Bladder microvascular endothelial cell (primary cell): ENCODE data around the gene MCL1. TPM values are rescaled to one million over a fixed set of nuclear protein-coding genes. Genes with fewer than 3 reads are reported as not detected.

Source experiments
- total RNA-seq: library from RNA; depleted of rRNA; stranded (reverse); fragments of >200 nt; gene quantifications from 2 replicates; pipeline ENCODE4 v1.2.3, GENCODE V29; 2014

MCL1 gene
- total RNA-seq: 122 and 253 TPM in 2 replicates

GRCh38 chr1:150579110-150579944 lies at the start of gene MCL1:
Gene MCL1, minus strand, starts transcription at chr1:150579610. Its CDS starts 80 bp downstream, at chr1:150579530.

GRCh38 chr1:150548632-150549495 lies 30.5 kb downstream of the MCL1 start, which contains the start of gene ADAMTSL4:
Gene ADAMTSL4, plus strand, starts transcription at chr1:150549408. Its CDS starts 2,881 bp downstream, at chr1:150552289.

Other genes with a start within 250 kb of the MCL1 start
- gene RPRD2, start 215.5 kb downstream of the MCL1 start, total RNA-seq: 3.7 and 8.7 TPM in 2 replicates
- gene TARS2, start 92.2 kb downstream of the MCL1 start, total RNA-seq: 7.4 and 11.5 TPM in 2 replicates
- gene ECM1, start 71.5 kb downstream of the MCL1 start, total RNA-seq: 0.16 and 0.38 TPM in 2 replicates
- not detected in 2 replicates for gene FALEC, start 63.9 kb downstream of the MCL1 start, total RNA-seq
- under 0.01 and 0.44 TPM in 2 replicates for gene ADAMTSL4, start 30.2 kb downstream of the MCL1 start, total RNA-seq
- gene ENSA, start 50.0 kb upstream of the MCL1 start, total RNA-seq: 69.2 and 77.7 TPM in 2 replicates
- gene GOLPH3L, start 117.5 kb upstream of the MCL1 start, total RNA-seq: 7.9 and 18.1 TPM in 2 replicates
- 0.13 TPM in 1 of 2 replicates, not detected in the other for gene HORMAD1, start 141.3 kb upstream of the MCL1 start, total RNA-seq
- gene CTSS, start 186.2 kb upstream of the MCL1 start, total RNA-seq: 45.8 and 116 TPM in 2 replicates
- 0.81 and 2.5 TPM in 2 replicates for gene CTSK, start 228.7 kb upstream of the MCL1 start, total RNA-seq